GM12878 (cell line): ENCODE measurements around the gene SENP8.

Source experiments
- ESRRA ChIP-seq: IDR thresholded peaks from 2 replicates; pipeline ENCODE4 v1.6.1; 2012; ENCODE audit warnings: mild to moderate bottlenecking, low read length, improper control_type of control experiment
- JUND ChIP-seq: IDR thresholded peaks from 2 replicates; pipeline ENCODE4 v1.6.1; 2012; ENCODE audit warnings: low read depth, mild to moderate bottlenecking, low read length, improper control_type of control experiment, moderate library complexity
- NRF1 ChIP-seq: conservative IDR thresholded peaks from 2 replicates; pipeline ENCODE4 v1.6.1; 2011; ENCODE audit warnings: mild to moderate bottlenecking, low read depth, low read length, improper control_type of control experiment
- RBBP5 ChIP-seq: fragments of 200-600 bp; sonication (generic); conservative IDR thresholded peaks from 2 replicates; pipeline ENCODE4 v1.6.1; 2016
- SIN3A ChIP-seq: IDR thresholded peaks from 2 replicates; pipeline ENCODE4 v1.6.1; 2012; ENCODE audit warnings: low read depth, low read length, improper control_type of control experiment
- SMC3 ChIP-seq: IDR thresholded peaks from 2 replicates; pipeline ENCODE4 v1.6.1; 2011; ENCODE audit warnings: low read length, improper control_type of control experiment, borderline replicate concordance
- STAT3 ChIP-seq: IDR thresholded peaks from 2 replicates; pipeline ENCODE4 v1.6.1; 2011; ENCODE audit warnings: low read depth, low read length, improper control_type of control experiment
- TF ChIP-seq, protein P1 (sequence below): fragments of 450-650 bp; IDR thresholded peaks from 2 replicates; pipeline ENCODE4 v1.6.1; 2016; ENCODE audit warnings: mild to moderate bottlenecking
- TF ChIP-seq, protein P2 (sequence below), 3 experiments: IDR thresholded peaks in 2 of 3; conservative IDR thresholded peaks in 1 of 3; 2 replicates each; pipeline ENCODE4 v1.5.1; 2011; ENCODE audit warnings: low read depth in 3 of 3, low read length in 3 of 3, mild to moderate bottlenecking in 3 of 3, control low read depth in 2 of 3, moderate library complexity in 2 of 3, inconsistent platforms in 1 of 3, mixed read lengths in 1 of 3; ENCODE audit not compliant: control insufficient read depth in 2 of 3, insufficient read depth in 1 of 3; ENCODE audit errors: extremely low read depth in 1 of 3

- TF ChIP-seq STAT3 (no peak), SIN3A (no peak), RBBP5 (no peak), NRF1 (no peak), JUND (no peak), SMC3 (no peak), ESRRA (no peak)
- TF ChIP-seq, protein P1, sequence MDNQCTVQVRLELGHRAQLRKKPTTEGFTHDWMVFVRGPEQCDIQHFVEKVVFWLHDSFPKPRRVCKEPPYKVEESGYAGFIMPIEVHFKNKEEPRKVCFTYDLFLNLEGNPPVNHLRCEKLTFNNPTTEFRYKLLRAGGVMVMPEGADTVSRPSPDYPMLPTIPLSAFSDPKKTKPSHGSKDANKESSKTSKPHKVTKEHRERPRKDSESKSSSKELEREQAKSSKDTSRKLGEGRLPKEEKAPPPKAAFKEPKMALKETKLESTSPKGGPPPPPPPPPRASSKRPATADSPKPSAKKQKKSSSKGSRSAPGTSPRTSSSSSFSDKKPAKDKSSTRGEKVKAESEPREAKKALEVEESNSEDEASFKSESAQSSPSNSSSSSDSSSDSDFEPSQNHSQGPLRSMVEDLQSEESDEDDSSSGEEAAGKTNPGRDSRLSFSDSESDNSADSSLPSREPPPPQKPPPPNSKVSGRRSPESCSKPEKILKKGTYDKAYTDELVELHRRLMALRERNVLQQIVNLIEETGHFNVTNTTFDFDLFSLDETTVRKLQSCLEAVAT: no peak
- TF ChIP-seq, protein P2, sequence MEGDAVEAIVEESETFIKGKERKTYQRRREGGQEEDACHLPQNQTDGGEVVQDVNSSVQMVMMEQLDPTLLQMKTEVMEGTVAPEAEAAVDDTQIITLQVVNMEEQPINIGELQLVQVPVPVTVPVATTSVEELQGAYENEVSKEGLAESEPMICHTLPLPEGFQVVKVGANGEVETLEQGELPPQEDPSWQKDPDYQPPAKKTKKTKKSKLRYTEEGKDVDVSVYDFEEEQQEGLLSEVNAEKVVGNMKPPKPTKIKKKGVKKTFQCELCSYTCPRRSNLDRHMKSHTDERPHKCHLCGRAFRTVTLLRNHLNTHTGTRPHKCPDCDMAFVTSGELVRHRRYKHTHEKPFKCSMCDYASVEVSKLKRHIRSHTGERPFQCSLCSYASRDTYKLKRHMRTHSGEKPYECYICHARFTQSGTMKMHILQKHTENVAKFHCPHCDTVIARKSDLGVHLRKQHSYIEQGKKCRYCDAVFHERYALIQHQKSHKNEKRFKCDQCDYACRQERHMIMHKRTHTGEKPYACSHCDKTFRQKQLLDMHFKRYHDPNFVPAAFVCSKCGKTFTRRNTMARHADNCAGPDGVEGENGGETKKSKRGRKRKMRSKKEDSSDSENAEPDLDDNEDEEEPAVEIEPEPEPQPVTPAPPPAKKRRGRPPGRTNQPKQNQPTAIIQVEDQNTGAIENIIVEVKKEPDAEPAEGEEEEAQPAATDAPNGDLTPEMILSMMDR (IDR thresholded peaks at IDR 0.05 in 2 of 3, conservative IDR thresholded peaks at IDR 0.05 in 1 of 3; ENCODE audit: control insufficient read depth in 2 of 3, extremely low read depth in 1 of 3, insufficient read depth in 1 of 3, low read depth in 3 of 3, low read length in 3 of 3): no peak
Observed at GRCh38 chr15:72182673-72183072, 64.5 kb downstream of the SENP8 start.
